GM10266 (cell line): ENCODE measurements around the gene LOX.

Experiments
- DNase-seq: peaks from one replicate; pipeline ENCODE4 v3.0.0; 2012; ENCODE audit errors: extremely low spot score
- CTCF ChIP-seq: IDR thresholded peaks from 2 replicates; pipeline ENCODE4 v1.5.1; 2012; ENCODE audit warnings: mild to moderate bottlenecking, low read depth; ENCODE audit not compliant: control insufficient read depth, insufficient read depth; ENCODE audit errors: missing control alignments

The LOX gene

GRCh38 chr5:122064992-122065391, 13.1 kb downstream of the LOX start:
- TF ChIP-seq CTCF, result no peak

GRCh38 chr5:122063836-122064235, 14.2 kb downstream of the LOX start:
- DNase-seq, result no peak
- no peak for TF ChIP-seq CTCF

More at GRCh38 chr5:122064992-122065391, 13.1 kb downstream of the LOX start:
- DNase-seq, result no peak

DNA sequence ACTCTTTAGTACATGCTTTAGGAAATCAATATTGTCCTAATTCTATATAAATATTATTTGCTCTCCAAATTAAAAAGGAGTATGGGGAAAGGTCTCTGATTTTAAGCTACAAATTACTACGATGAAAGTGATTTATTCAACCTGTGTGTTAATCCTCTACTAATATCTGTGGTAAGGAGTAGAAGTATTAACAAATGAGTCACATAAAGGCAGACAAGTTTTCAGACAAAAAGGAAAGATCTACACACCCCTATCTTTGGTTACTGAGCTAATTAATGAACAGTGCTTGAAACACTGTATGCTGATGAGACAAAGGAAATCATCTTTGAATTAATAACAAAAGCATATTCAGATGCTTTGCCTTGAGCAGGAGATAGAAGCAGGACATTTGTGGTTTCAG, 15.9 kb downstream of the LOX start:
- no peak for DNase-seq
- TF ChIP-seq CTCF, result no peak

DNA sequence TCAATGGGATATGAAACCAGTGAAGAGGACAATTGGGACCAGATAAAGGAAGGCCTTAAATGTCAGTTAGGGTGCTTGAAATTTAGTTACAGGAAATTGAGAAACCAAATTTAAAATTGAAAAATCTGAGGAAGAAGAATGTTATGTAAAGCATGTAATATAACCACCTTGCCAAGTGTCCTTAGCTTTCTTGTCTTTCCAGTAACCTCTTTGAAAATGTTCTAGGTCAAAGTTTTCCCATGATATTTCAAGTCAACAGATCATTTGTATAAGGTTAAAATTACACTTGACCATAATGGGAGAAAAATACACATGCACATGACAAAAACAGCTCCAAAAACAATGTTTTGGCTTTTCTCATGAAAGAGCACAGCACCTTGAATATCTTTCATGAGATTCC, 21.1 kb downstream of the LOX start:
- TF ChIP-seq CTCF, result no peak
- DNase-seq, result no peak

DNA sequence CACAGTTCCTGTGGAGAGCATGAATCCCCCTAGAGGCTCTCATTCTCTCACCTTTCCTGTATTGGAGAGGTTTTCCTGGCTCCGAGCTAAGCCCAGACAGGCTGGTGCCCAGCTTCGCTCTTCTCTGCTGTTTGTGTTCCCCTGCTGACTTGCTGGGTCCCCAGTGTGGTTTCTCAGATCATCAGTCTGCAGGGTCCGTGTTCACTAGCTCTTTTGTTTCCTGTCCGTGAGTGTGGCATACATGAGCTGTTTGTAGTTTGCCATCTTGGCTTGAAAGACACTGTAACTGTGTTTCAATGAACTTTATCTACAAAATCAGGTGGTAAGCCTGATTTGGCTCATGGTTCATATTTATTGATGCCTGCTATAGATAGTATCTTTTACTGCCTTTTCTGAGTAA, 23.8 kb downstream of the LOX start:
- DNase-seq, result no peak
- TF ChIP-seq CTCF, result no peak

DNA sequence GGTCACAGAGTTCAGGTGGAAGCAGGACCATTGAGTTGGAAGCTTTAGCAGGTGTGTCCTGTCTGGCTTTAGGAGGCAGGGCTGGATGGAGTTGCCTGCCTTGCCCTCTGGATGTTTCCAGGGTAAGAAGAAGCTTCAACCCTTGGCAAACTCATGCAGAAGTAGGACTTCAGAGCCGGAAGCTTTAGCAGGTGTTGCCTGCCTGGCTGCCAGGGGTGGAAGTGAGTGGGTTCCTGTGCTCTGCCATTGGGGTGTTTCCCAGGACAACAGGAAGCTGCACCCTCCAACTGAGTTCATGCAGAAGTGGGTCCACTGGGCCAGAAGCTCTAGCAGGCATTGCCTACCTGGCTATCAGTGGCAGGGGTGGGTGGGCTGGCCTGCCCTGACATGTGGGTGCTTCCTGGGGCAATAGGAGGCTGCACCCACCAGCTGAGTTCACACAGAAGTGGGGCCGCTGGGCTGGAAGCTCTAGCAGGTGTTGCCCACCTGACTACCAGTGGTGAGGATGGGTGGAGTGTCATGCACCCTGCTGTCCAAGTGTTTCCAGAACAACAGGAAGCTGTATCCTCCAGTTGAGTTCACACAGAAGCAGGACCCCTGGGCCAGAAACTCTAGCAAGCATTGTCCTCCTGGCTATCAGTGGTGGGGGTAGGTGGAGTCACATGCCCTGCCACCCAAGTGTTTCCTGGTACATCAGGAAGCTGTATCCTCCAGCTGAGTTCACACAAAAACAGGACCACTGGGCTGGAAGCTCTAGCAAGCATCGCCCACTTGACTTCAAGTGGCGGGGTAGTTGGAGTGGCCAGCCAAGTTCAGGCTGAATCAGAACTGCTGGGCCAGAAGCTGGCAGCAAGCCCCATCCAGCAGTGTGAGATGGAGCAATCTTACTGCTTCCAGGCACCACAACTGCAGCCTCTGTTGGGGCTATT, 24.6 kb downstream of the LOX start:
- no peak for DNase-seq

DNA sequence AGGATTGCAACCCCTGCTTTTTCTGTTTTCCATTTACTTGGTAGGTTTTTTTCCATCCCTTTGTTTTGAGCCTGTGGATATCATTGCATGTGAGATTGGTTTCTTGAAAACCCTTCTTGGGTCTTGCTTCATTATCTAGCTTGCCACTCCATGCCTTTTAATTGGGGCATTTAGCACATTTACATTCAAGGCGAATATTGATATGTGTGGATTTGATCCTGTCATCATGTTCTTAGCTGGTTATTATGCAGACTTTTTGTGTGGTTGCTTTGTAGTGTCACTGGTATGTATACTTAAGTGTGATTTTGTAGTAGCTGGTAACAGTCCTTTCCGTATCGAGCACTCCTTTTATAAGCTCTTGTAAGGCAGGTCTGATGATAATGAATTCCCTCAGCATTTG, 26.5 kb downstream of the LOX start:
- DNase-seq, result no peak
- no peak for TF ChIP-seq CTCF

More for the DNA sequence above, 24.6 kb downstream of the LOX start:
- no peak for TF ChIP-seq CTCF
